GM23248 (cell line): ENCODE data around the gene TTC28. TPM values are rescaled to one million over a fixed set of nuclear protein-coding genes. Genes with fewer than 3 reads are reported as not detected.

ENCODE experiments used
- DNase-seq: peaks from one replicate; pipeline ENCODE4 v3.0.0-alpha.2; 2015
- H2AFZ ChIP-seq: fragments of 200-600 bp; sonication (generic); 2 replicates; pipeline ENCODE4 v1.6.1; 2016; ENCODE audit warnings: antibody characterized with exemption
- H3F3A ChIP-seq: fragments of 200-600 bp; sonication (generic); 2 replicates; pipeline ENCODE4 v1.6.1; 2016; ENCODE audit warnings: mild to moderate bottlenecking, antibody characterized with exemption, mixed run types; ENCODE audit not compliant: insufficient read depth
- H3K27ac ChIP-seq: fragments of 200-600 bp; sonication (generic); 2 replicates; pipeline ENCODE4 v1.5.1; 2016; ENCODE audit warnings: mild to moderate bottlenecking
- H3K27me3 ChIP-seq: fragments of 200-600 bp; sonication (generic); replicated peaks from 2 replicates; pipeline ENCODE4 v1.6.1; 2016; ENCODE audit warnings: mild to moderate bottlenecking; ENCODE audit not compliant: insufficient read depth
- H3K36me3 ChIP-seq: fragments of 200-600 bp; sonication (generic); 2 replicates; pipeline ENCODE4 v1.6.1; 2016; ENCODE audit warnings: low read depth, mild to moderate bottlenecking
- H3K4me1 ChIP-seq: fragments of 200-600 bp; sonication (generic); 2 replicates; pipeline ENCODE4 v1.6.1; 2016; ENCODE audit warnings: mild to moderate bottlenecking; ENCODE audit not compliant: insufficient read depth
- H3K4me2 ChIP-seq: fragments of 200-600 bp; sonication (generic); one replicate; pipeline ENCODE4 v1.6.1; 2016; ENCODE audit warnings: mild to moderate bottlenecking; ENCODE audit not compliant: unreplicated experiment
- H3K4me3 ChIP-seq: fragments of 200-600 bp; sonication (generic); 2 replicates; pipeline ENCODE4 v1.5.1; 2016; ENCODE audit warnings: mild to moderate bottlenecking
- H3K79me2 ChIP-seq: fragments of 200-600 bp; sonication (generic); 2 replicates; pipeline ENCODE4 v1.6.1; 2016; ENCODE audit warnings: mild to moderate bottlenecking; ENCODE audit not compliant: insufficient read depth
- H3K9ac ChIP-seq: fragments of 200-600 bp; sonication (generic); 2 replicates; pipeline ENCODE4 v1.6.1; 2016; ENCODE audit warnings: mild to moderate bottlenecking
- H3K9me2 ChIP-seq: fragments of 200-600 bp; sonication (generic); 2 replicates; pipeline ENCODE4 v1.6.1; 2016; ENCODE audit warnings: mixed run types, mild to moderate bottlenecking, moderate library complexity; ENCODE audit not compliant: insufficient read depth
- H3K9me3 ChIP-seq: fragments of 200-600 bp; sonication (generic); one replicate; pipeline ENCODE4 v1.6.1; 2017; ENCODE audit warnings: low read depth
- H4K20me1 ChIP-seq: fragments of 200-600 bp; sonication (generic); 2 replicates; pipeline ENCODE4 v1.6.0; 2016; ENCODE audit not compliant: insufficient read depth
- EZH2 ChIP-seq: fragments of 200-600 bp; sonication (generic); IDR thresholded peaks from 2 replicates; pipeline ENCODE4 v1.6.1; 2018; ENCODE audit warnings: antibody characterized with exemption, mild to moderate bottlenecking; ENCODE audit not compliant: insufficient read depth, poor library complexity, severe bottlenecking
- EZH2phosphoT487 ChIP-seq: fragments of 200-600 bp; sonication (generic); IDR thresholded peaks from 2 replicates; pipeline ENCODE4 v1.6.1; 2018; ENCODE audit warnings: antibody characterized with exemption, moderate library complexity, mild to moderate bottlenecking, low read depth; ENCODE audit not compliant: insufficient read depth
- whole genome bisulfite sequencing, 2 experiments: methylation state at CpG; one replicate each; pipeline ENCODE4 v1.1.6; 2015 to 2017; ENCODE audit warnings: low lambda C conversion rate in 2 of 2, low coverage in 1 of 2; ENCODE audit errors: missing lambda C conversion rate in 2 of 2; 5-methylcytosine and 5-hydroxymethylcytosine counted together
- in situ Hi-C: fragments of 300-500 bp; cut with MboI; formaldehyde crosslinking; loops from 2 replicates; pipeline ENCODE4 v1.15.0; 2020
- polyA plus RNA-seq: library from polyadenylated mRNA; unstranded; fragments of >200 nt; fragmentation: Nextera tagmentation; extraction: Ambion mirVana; gene quantifications from 2 replicates; pipeline ENCODE4 v1.2.1, GENCODE V29; 2016
- total RNA-seq: library from RNA; depleted of rRNA; stranded (reverse); fragments of >200 nt; shearing (Covaris generic); gene quantifications from 2 replicates; pipeline ENCODE4 v1.2.3, GENCODE V29; 2014

TTC28 gene
- total and polyA plus RNA-seq, 2 experiments from 2014 or later = 12.5 to 41.9 TPM

GRCh38 chr22:27993201-27993635, 686.4 kb downstream of the TTC28 start:
- TF ChIP-seq EZH2phosphoT487 (no peak), EZH2 (no peak)
- Histone ChIP-seq H3K36me3 (no peaks in the 10 kb centered on the region; the same call in 1 of the 2 replicates), H3K4me2 (no peak overlapping the region), H3K27ac (no peak overlapping the region), H4K20me1 (no peaks in the 10 kb centered on the region), H3K79me2 (no peaks in the 10 kb centered on the region), H3K9ac (no peak overlapping the region), H3K27me3 (no peaks in the 10 kb centered on the region), H3K9me2 (no peaks in the 10 kb centered on the region), H2AFZ (no peak overlapping the region), H3K4me1 (no peaks in the 10 kb centered on the region), H3K4me3 (no peak overlapping the region), H3F3A (no peaks in the 10 kb centered on the region; the same call in 1 of the 2 replicates), H3K9me3 (no peaks in the 10 kb centered on the region)
- in situ Hi-C loops = no loop called here
- DNase-seq = no peak
- whole genome bisulfite sequencing, 2 experiments = 95 to 97% methylated on average over 12 of the region's 12 CpGs

GRCh38 chr22:27992294-27993165, 687.1 kb downstream of the TTC28 start:
- no peak overlapping the region for H3K9ac ChIP-seq
- H3K27ac ChIP-seq = no peak overlapping the region
- no peak overlapping the region for H3K4me2 ChIP-seq
- H3K36me3 ChIP-seq = no peaks in the 10 kb centered on the region; the same call in 1 of the 2 replicates
- H4K20me1 ChIP-seq = no peaks in the 10 kb centered on the region
- no peak for DNase-seq
- peaks cover 5% of the 10 kb centered on the region; the same call in 1 of the 2 replicates for H3K4me1 ChIP-seq
- H3K79me2 ChIP-seq = no peaks in the 10 kb centered on the region
- 86 to 90% methylated on average over 22 to 23 of the region's 23 CpGs for WGBS, 2 experiments
- TF ChIP-seq EZH2phosphoT487 (no peak), EZH2 (no peak)
- H3K4me3 ChIP-seq = no peak overlapping the region
- H3K9me3 ChIP-seq = no peaks in the 10 kb centered on the region
- H2AFZ ChIP-seq = no peak overlapping the region
- in situ Hi-C loops = no loop called here
- no peaks in the 10 kb centered on the region for H3K9me2 ChIP-seq
- H3K27me3 ChIP-seq = no peaks in the 10 kb centered on the region
- H3F3A ChIP-seq = no peaks in the 10 kb centered on the region; the same call in 1 of the 2 replicates

- H3K9ac ChIP-seq = no peak overlapping the region
- H4K20me1 ChIP-seq = no peaks in the 10 kb centered on the region
- no peaks in the 10 kb centered on the region; the same call in 1 of the 2 replicates for H3F3A ChIP-seq
- H3K4me1 ChIP-seq = peaks cover 6% of the 10 kb centered on the region; the same call in 1 of the 2 replicates
- H2AFZ ChIP-seq = no peak overlapping the region
- no peak for DNase-seq
- H3K4me3 ChIP-seq = no peak overlapping the region
- in situ Hi-C loops = no loop called here
- TF ChIP-seq EZH2phosphoT487 = no peak
- TF ChIP-seq EZH2 = no peak
- no peaks in the 10 kb centered on the region for H3K27me3 ChIP-seq
- no peak overlapping the region for H3K27ac ChIP-seq
- H3K9me2 ChIP-seq = no peaks in the 10 kb centered on the region
- no peaks in the 10 kb centered on the region for H3K79me2 ChIP-seq
- H3K4me2 ChIP-seq = no peak overlapping the region
- no peaks in the 10 kb centered on the region; the same call in 1 of the 2 replicates for H3K36me3 ChIP-seq
- H3K9me3 ChIP-seq = no peaks in the 10 kb centered on the region
- WGBS, 2 experiments = 79 to 83% methylated on average over 7 of the region's 7 CpGs
These were observed 687.9 kb downstream of the TTC28 start for GRCh38 chr22:27991586-27992293.

DNA sequence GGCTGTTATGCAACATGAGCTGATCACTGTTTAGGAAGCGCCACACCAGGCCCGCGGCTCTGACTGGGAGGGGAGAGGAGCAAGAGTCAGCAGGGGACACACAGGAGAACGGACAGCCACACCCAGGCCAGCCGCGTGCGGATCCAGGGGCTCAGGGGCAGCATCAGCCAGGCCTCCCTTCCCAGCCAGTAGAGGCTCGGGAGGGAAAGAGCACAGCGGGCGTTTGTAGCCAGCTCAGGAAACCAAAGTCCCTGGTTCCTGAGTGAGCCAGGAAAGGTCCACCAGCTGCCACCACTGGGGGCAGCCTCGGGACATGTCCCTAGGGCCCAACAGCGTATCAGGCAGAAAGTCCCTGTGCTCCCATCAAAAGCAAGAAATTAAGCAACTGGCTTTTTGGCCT, 688.8 kb downstream of the TTC28 start:
- TF ChIP-seq EZH2phosphoT487 (no peak), EZH2 (no peak)
- Histone ChIP-seq H3K9me2 (no peaks in the 10 kb centered on the region), H3K9me3 (no peaks in the 10 kb centered on the region), H3K27ac (no peak overlapping the region), H2AFZ (peak overlapping the region; percentile 62; the same call in 1 of the 2 replicates), H3K4me2 (no peak overlapping the region), H3K27me3 (no peaks in the 10 kb centered on the region), H3K9ac (peak overlapping the region; percentile 18; the same call in 1 of the 2 replicates), H3K4me1 (peaks cover 6% of the 10 kb centered on the region; the same call in 1 of the 2 replicates), H4K20me1 (no peaks in the 10 kb centered on the region), H3K36me3 (no peaks in the 10 kb centered on the region; the same call in 1 of the 2 replicates), H3K79me2 (no peaks in the 10 kb centered on the region), H3F3A (no peaks in the 10 kb centered on the region; the same call in 1 of the 2 replicates), H3K4me3 (no peak overlapping the region)
- WGBS, 2 experiments = 19 to 22% methylated on average over 12 of the region's 12 CpGs
- in situ Hi-C loops = no loop called here
- DNase-seq = peak; percentile 68
